ENCODE results near the gene RSL1D1.
"Not testable (repeated sequence)": the region's sequence is repeated elsewhere in the genome, so short reads cannot be mapped to it uniquely, and the experiment has no call there.

Gene RSL1D1

GRCh38 chr16:11843861-11844260 is 7.5 kb downstream of the RSL1D1 start:
- DNase-seq (ENCODE audit: low read depth): no peak

- no peak for DNase-seq (ENCODE audit: low read depth)
Measured at GRCh38 chr16:11843206-11843605, 8.1 kb downstream of the RSL1D1 start.

GRCh38 chr16:11841026-11841425 is 10.3 kb downstream of the RSL1D1 start:
- no peak for DNase-seq (ENCODE audit: low read depth)

GRCh38 chr16:11836650-11837244 is 14.6 kb downstream of the RSL1D1 start:
- DNase-seq (ENCODE audit: low read depth): no peak

- DNase-seq (ENCODE audit: low read depth): no peak
Measured at GRCh38 chr16:11835891-11836649, 15.3 kb downstream of the RSL1D1 start.

GRCh38 chr16:11835309-11835708 is 16.0 kb downstream of the RSL1D1 start:
- DNase-seq (ENCODE audit: low read depth): no peak

GRCh38 chr16:11833951-11834695 is 17.2 kb downstream of the RSL1D1 start:
- DNase-seq (ENCODE audit: low read depth): no peak

GRCh38 chr16:11828696-11829095 is 22.6 kb downstream of the RSL1D1 start:
- no peak for DNase-seq (ENCODE audit: low read depth)

- not testable (repeated sequence) for DNase-seq (ENCODE audit: low read depth)
Measured at GRCh38 chr16:11825520-11826165, 25.7 kb downstream of the RSL1D1 start.

GRCh38 chr16:11824362-11824761 is 27.0 kb downstream of the RSL1D1 start:
- no peak for DNase-seq (ENCODE audit: low read depth)

GRCh38 chr16:11823645-11824044 is 27.7 kb downstream of the RSL1D1 start:
- not testable (repeated sequence) for DNase-seq (ENCODE audit: low read depth)

GRCh38 chr16:11819798-11820197 is 31.5 kb downstream of the RSL1D1 start:
- DNase-seq (ENCODE audit: low read depth): no peak

GRCh38 chr16:11818970-11819369 is 32.4 kb downstream of the RSL1D1 start:
- not testable (repeated sequence) for DNase-seq (ENCODE audit: low read depth)

GRCh38 chr16:11816123-11816522 is 35.2 kb downstream of the RSL1D1 start:
- no peak for DNase-seq (ENCODE audit: low read depth)

- DNase-seq (ENCODE audit: low read depth): not testable (repeated sequence)
Measured at GRCh38 chr16:11814800-11815199, 36.5 kb downstream of the RSL1D1 start.

- DNase-seq (ENCODE audit: low read depth): no peak
Measured at GRCh38 chr16:11806721-11807120, 44.6 kb downstream of the RSL1D1 start.

GRCh38 chr16:11805556-11805955 is 45.8 kb downstream of the RSL1D1 start:
- DNase-seq (ENCODE audit: low read depth): no peak

GRCh38 chr16:11801481-11802021 is 49.8 kb downstream of the RSL1D1 start:
- no peak for DNase-seq (ENCODE audit: low read depth)

GRCh38 chr16:11800382-11800718 is 51.0 kb downstream of the RSL1D1 start:
- no peak for DNase-seq (ENCODE audit: low read depth)

- no peak for DNase-seq (ENCODE audit: low read depth)
Measured at GRCh38 chr16:11799509-11800381, 51.6 kb downstream of the RSL1D1 start.

GRCh38 chr16:11799017-11799381 is 52.3 kb downstream of the RSL1D1 start:
- no peak for DNase-seq (ENCODE audit: low read depth)

GRCh38 chr16:11797957-11798299 is 53.4 kb downstream of the RSL1D1 start:
- no peak for DNase-seq (ENCODE audit: low read depth)

Data from activated T-helper 9 cell treated with anti-CD3 and anti-CD28 coated beads, Interleukin-2, amount 50 U/mL, for 16 hours (primary cell).